ENCODE results near the gene KCNA3.

DNA sequence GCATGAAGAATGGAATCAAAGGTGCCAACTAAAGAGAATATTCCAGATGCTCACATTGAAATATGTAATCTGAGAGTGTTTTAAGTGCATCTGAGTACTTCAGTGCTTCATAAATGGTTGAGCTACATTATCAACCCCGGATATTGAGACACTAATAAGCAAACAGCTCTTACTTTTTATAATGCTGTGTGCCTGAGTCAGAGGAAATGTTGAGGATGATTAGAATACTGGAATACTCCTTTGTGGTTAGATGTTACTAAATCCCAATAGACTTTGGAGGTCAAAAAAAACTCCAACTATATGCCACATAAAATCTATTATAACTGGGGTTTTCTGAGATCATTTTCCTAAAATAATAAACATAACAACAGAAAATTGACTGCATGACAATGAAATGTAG lies 12.5 kb upstream of the KCNA3 start:
- TF ChIP-seq, protein P1, sequence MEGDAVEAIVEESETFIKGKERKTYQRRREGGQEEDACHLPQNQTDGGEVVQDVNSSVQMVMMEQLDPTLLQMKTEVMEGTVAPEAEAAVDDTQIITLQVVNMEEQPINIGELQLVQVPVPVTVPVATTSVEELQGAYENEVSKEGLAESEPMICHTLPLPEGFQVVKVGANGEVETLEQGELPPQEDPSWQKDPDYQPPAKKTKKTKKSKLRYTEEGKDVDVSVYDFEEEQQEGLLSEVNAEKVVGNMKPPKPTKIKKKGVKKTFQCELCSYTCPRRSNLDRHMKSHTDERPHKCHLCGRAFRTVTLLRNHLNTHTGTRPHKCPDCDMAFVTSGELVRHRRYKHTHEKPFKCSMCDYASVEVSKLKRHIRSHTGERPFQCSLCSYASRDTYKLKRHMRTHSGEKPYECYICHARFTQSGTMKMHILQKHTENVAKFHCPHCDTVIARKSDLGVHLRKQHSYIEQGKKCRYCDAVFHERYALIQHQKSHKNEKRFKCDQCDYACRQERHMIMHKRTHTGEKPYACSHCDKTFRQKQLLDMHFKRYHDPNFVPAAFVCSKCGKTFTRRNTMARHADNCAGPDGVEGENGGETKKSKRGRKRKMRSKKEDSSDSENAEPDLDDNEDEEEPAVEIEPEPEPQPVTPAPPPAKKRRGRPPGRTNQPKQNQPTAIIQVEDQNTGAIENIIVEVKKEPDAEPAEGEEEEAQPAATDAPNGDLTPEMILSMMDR (IDR thresholded peaks at IDR 0.05; ENCODE audit: poor library complexity): no peak
- TF ChIP-seq EZH2phosphoT487 (IDR thresholded peaks at IDR 0.05; ENCODE audit: low read depth, severe bottlenecking, unreplicated experiment): no peak

Data from hepatocyte (in vitro differentiated cells).